NCI-H2171 (cell line): ENCODE measurements around the gene CLTB.

Experiments
- DNase-seq: peaks from one replicate; lab custom pipeline; 2025; lab: John Stamatoyannopoulos, UW

CLTB gene

DNA sequence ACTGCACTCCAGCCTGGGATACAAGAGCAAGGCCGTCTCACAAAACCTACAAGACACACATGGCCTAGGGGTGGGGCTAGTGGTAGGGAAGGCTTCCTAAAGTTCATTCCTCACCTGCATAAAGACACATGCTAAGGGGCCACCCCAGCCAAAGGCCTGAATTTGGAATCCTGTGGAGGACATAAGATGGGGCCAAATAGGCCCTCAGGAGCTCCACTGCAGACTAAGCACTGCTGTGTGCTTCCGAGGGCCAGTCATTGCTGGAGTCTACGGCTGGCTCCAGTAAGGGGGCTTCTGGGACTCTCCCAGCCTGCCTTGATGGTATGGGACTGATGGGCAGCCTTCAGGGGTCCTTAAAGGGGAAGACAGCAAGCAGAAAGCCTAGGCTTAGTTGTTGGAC, 33.6 kb downstream of the CLTB start:
- no peak for DNase-seq

- DNase-seq: no peak
These were observed 34.4 kb downstream of the CLTB start for GRCh38 chr5:176381979-176382378.

DNA sequence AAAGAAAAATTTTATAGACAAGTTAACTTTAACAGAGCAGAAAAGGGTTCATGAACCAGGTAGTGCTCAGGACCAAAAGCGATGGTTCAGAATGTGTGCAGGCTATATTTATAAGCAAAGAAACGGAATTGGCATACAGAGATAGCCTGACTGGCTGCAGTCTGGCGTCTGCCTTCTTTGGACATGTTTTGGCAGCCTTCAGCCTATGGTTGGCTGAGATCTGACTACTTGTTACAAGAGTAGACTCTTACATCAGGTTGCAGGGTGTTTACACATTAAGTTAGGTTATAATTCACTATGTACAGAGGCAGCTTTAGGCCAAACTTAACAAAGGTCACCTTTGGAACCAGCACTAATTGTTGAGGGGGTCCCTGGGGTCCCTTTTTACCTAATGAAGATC, 34.9 kb downstream of the CLTB start:
- DNase-seq: no peak

- DNase-seq: no peak
These were observed 36.5 kb downstream of the CLTB start for GRCh38 chr5:176379881-176380280.

DNA sequence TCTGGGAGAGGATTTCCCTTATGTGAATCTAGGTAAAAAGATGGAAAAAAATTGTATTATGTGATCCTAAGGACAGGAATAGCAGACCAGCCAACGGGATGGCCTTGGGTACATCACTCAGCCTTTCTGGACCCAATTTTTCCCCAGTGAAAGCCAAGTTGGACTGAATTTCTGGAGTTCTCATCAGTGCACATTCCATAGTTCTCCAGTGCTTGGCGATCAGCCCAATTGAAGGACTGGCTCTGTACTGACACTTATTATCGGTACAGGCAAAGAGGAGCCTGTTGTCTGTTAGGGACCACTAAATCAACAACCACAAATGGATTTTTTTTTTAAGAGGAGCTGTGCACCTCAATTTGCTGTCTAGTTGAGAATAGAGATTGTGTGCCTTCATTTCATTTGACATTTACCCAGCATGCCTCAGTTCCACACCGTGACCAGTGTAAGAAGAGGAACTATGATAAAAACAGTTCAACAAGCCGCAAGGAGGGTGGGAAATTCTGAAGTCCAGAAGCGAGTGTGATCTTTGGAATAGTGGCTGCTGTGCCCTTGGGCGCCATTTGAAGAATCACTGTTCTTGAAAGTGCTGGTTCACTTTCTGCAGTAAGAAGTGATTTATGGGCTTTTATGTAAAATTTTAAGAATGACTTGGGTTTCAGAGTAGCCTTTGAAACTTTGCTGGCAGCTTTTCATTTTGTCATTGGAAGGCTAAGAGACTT, 43.1 kb downstream of the CLTB start:
- no peak for DNase-seq

DNA sequence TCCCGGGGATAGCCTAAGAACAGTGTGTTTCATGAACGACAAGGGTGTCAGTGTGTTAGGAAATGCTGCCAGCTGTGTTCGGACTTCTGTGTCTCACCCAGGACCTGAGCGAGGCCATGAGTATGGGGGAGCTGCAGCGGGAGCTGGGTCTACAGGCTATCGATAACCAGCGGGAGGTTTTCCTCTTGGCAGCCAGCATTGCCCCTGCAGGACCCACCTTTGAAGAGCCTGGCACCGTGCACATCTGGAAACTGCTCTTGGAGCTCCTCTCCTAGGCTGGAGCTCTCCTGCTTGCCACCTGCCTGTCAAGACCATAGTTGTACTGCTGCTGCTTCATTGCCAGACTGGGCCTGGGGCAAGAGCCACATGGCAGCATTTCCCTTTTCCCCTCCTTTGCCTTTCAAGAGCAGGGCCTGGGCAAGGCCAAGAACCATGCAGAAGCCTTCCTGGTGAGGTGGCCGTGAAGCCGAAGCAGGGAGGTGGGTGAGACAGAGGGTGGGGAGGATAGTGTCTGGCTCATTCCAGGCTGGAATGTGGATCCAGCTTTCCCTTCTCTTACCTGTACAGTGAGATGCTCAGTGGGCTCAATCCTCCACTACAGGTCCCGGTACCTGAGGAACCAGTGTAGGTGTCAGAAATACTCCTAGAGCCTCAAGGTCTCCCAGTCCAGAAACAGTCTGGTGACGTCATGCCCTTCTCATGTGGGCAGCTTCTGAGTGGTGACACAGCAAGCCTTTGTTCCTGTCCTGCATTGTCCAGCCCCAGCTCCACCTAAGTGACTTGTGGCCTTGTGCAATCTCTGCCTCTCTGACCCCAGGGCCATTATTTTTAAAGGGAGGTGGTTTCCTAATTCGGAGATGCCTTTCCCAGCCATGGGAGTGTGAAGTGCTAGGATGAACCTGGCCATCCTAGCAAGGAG, 44.5 kb downstream of the CLTB start:
- DNase-seq: no peak

- no peak for DNase-seq
These were observed 46.2 kb downstream of the CLTB start for GRCh38 chr5:176369934-176370711.

GRCh38 chr5:176368726-176369125, 47.6 kb downstream of the CLTB start:
- no peak for DNase-seq

DNA sequence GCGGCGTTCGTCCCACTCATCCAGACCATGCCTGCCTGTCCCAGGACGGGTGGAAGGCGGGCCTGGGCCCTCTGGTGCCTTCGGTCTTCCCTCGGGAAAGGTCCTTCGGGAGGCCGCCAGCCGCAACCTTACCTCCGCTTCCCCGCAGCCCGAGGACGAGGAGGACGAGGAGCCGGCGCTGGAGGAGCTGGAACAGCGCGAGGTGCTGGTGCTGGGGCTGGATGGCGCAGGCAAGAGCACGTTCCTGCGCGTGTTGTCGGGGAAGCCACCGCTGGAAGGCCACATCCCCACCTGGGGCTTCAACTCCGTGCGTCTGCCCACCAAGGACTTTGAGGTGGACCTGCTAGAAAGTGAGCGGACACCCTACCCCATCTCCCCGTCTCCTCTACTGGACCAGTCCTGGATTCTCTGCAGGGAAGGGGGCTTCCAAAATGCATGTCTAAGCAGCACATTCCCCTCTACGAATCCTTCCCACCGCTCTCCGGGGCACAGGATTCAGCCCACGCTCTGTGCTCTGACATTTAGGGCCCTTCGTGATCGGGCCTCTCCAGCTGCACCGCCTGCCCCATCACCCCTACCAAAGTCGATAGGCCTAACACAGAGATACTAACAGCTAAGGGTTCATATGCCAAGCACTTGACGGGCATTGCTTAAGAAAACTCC, 50.0 kb downstream of the CLTB start:
- DNase-seq: no peak

GRCh38 chr5:176365351-176366231, 50.7 kb downstream of the CLTB start, which contains the start of gene ARL10:
Gene ARL10, plus strand, starts transcription at chr5:176365487. Its CDS starts 77 bp downstream, at chr5:176365564.
- DNase-seq: peak; percentile 3

- no peak for DNase-seq
These were observed 51.5 kb downstream of the CLTB start for GRCh38 chr5:176364765-176365350.

- no peak for DNase-seq
These were observed 54.2 kb downstream of the CLTB start for GRCh38 chr5:176362233-176362490.

DNA sequence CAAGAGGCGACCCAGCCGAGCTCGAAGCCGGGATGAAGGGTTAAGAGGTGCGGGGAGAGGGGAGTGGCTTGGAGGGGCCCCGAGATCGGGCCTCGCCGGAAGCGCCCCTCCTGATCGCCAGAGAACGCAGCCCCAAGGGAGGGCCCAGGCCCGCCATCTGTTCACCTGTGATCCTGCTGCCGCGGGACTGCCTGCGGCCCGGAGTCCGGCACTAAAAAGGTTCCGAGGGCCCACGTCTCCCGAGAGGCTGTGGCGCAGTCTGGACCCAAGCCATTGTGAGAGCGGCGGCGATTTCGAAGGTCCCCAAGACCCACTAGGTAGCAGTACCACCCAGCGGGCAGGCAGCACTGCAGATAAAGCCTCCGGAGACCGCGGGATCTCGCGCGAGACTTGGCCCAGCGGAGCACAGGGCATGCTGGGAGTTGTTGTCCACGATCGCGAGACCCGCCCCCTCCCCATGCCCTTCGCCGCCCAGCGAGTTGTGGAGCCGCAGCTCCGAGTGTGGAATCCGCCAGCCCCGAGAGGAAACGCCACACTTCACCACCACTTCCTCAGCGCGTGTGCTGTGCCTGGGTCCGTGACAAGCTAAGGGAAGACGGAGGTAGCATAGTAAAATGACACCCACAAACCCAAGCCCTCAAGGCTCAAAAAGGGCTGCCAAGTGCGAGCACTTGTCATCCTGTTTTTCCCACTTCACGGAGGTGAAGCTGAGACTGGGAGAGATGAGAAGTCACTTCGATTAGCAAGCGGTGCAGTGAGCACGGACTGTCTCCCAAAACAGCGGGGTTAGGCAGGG, 54.7 kb downstream of the CLTB start, which contains the start of gene KIAA1191:
TSS of gene KIAA1191 (minus strand) at position 328 of the 796 bp plus-strand sequence. CDS start 2,256 bp downstream, outside the sequence.
- DNase-seq: peak; percentile 72

DNA sequence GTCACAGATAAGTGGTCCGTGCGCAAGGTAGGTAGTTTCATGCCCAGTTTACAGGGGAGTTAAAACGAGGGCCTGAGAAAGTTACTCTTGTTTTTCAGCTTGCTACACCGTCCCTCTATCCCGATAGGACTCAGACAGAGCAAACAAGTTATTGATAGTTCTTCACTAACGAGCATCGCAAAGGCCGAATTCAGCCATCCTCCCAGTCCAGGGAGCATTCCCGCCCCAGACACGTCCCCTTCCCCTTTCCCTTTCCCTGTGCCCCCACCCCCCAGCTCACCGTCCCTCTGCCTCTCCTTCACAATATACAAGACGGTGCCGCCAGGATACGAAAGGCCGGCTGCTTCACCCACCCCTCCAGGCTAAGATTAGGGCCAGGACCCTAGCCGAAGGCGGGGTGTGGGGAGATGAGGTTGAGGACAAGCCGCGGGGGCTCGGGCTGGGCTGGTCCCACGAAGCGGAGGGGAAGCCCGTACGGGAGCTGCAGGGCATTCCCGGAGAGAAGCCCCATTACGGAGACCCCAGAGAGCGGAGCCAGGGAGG, 55.4 kb downstream of the CLTB start:
- no peak for DNase-seq

DNA sequence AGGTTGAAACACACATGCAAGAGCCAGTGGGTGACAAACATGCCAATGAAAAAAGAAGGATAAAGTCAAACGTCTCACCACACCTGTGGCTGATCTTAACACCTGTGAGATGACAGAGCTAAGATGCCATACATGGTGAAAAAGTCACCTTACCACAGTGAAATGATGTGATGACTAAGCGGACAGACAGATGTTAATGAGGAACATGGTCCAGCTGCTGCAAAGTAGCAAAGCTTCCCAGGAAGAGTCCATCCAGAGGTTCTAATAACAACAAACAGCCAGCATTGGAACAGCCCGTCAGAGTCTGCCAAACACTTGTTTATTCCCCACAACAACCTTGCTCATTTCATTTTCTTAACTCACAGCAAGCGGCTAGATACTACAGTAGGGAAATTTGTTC, 56.7 kb downstream of the CLTB start:
- no peak for DNase-seq

DNA sequence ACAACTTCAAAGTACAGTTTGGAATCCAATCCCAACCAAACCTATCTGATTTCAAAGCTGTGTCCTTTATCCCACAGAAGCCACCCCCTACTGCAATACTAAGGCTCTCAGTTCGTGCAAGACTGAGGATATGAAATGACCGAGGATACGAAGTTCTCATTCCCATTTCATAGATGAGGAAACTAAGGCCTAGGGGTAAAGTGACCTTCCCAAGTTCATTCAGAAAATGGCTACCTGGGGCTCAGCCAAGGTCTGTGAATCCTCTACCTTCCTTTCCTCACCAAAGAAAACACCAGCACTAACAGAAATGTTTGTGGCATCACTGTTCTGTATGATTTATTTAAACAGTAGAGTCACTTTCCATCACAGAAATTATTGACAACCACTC, 60.2 kb downstream of the CLTB start:
- DNase-seq: no peak

DNA sequence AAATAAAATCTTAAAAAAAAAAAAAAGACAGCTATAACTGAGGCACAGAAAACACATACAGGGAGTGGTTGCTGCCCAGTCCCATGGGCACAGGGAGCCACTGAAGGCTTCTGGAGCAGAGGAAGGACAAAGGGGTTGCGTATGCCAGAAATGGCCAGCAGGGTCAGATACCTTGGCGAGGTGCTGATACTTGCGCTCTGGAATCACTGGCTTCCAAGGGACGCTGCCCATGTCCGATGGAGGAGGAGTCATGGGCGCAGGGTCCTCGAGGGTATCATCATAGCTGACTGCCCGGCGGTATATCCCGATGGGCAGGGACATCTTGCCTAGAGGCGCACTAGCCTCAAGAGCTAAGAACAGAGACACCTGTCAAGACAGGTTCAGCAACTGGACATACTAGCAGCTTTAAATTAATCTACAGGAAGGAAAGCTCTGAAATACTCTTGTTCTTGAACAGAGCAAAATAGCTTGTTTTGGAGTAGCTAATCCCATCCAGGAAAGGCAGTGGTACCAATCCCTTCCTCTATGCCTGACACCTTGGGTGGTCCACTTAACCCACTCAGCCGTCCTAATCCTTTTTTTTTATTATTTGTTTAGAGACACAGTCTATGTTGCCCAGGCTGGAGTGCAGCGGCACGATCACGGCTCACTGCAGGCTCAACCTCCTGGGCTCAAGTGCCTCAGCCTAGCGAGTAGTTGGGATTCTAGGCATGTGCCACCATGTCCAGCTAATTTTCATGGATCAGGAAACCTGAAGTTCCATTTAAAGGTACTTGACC, 60.8 kb downstream of the CLTB start:
- no peak for DNase-seq

DNA sequence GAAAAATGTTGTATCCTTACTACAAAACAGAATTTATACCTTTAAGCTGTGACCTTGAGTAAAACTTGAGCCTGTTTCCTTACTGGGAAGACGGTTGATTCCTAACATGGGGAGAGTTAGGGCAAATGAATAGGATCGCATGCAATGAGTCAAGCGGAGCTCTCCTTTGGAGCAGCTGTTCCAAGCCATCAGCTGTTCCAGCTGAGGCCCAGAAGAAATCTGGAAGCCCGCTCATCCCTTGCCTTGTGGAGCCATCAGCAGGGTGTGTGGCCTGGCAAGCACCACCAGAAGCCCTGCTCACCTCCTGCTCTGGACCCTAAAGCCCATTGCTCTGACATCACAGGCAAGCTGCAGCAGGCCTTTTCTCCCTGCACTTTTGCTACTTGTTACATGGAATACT, 62.8 kb downstream of the CLTB start:
- no peak for DNase-seq
